ENCODE measurements around the gene ZDHHC17.

ZDHHC17 gene

GRCh38 chr12:76820888-76821482, 57.1 kb downstream of the ZDHHC17 start:
- peak; percentile 38 for DNase-seq (ENCODE audit: low spot score)

- DNase-seq (ENCODE audit: low spot score): no peak
Measured at GRCh38 chr12:76830436-76830835, 66.5 kb downstream of the ZDHHC17 start.

GRCh38 chr12:76836633-76837032, 72.7 kb downstream of the ZDHHC17 start:
- no peak for DNase-seq (ENCODE audit: low spot score)

GRCh38 chr12:76847260-76847659, 83.3 kb downstream of the ZDHHC17 start:
- no peak for DNase-seq (ENCODE audit: low spot score)

DNA sequence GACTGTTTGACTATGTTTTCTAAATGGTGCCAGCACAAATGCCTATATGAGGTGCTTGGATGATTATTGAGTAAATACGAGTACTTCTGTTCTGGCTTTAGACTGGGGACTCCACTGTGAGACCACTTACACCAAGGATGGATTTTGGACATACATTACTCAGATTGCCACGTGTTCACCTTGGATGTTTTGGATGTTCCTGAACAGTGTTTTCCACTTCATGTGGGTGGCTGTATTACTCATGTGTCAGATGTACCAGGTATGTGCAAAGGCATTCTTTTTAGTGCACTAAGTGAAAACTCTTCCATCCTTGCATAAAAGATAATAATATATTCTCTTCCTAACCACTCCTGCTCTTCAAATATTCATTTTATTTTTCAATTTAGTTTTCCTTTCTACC, 84.2 kb downstream of the ZDHHC17 start:
- no peak for DNase-seq (ENCODE audit: low spot score)

DNA sequence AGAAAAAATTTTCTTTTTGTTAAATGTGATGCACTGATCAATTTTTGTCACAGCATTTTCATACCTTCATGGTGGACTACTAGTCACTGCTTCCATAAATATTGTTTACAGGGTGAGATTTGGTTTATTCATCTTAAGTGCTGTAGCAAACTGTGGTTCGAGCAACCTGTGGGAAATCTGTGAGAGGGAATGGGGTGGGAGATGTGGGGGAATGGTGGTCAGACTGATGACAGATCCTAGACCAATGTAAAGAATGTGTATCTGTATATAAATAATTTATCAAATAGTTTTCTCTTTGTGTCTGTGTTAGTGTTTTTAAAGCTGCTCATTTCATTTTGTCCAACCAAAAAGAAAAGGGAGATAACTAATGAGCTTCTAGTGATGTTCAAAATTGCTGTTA, 88.2 kb downstream of the ZDHHC17 start:
- DNase-seq (ENCODE audit: low spot score): no peak

DNA sequence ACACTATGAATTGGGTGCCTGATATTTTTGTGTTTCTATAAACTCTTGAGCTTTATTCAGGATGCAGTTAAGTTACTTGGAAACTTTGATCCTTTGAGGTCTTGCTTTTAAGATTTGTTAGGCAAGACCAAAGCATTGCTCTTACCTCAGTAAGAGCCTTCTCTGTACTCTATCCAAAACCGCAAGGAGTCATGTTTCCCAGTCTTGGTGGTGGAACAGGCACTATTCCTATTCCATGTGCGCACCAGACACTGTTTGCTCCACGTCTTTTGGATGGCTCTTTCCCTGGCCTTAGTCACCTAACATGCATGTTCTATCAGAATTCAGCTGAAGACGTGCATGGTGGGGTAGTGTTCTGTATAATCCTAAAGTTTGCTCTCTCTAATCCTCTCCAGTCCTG, 91.4 kb downstream of the ZDHHC17 start:
- no peak for DNase-seq (ENCODE audit: low spot score)

DNA sequence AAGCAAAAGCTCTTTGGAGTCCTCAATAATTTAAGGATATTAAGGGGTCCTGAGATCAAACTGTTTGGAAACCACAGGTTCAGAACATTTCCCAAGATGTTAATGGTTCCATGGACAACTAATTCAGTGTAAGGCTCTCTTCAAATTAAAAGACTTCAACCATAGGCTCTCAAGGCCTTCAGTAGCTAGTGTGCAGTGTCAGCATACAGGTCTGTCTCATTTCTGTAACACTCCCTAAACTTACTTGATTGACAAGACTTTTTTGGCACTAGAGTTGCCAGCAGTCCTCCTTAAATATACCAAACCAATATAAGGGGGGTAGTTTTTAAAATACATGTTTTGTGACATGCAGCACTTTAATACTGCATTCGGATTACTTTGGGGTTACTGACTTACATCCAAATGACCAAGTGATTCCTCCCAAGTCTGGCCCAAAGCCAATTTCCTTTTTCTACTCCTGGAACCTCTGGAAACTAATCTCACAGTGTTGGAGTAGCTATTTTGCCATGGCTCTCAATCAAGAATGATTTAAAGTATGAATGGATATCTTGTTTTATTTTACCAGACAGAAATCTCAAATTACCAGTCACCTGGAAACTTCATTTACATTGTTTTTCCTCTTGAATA, 92.2 kb downstream of the ZDHHC17 start:
- no peak for DNase-seq (ENCODE audit: low spot score)

DNA sequence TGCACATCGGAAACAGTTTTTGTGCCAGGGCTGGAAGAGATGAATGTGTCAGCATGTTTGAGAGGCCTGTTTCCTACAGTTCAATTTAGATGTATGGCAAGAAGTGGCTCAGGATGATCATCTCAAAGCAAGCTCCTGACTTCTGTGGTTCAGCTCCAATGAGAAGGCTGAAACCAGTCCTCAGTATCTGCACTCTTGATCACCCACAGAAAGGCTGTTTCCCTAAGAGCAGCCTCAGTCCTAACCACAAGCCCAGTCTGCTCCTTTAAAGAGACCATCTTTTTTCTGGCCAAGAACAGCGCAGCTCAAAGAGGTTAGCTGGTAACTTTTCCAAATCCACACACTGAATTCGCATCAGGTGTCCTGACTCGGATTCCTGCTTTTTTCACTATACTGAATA, 95.7 kb downstream of the ZDHHC17 start:
- no peak for DNase-seq (ENCODE audit: low spot score)

DNA sequence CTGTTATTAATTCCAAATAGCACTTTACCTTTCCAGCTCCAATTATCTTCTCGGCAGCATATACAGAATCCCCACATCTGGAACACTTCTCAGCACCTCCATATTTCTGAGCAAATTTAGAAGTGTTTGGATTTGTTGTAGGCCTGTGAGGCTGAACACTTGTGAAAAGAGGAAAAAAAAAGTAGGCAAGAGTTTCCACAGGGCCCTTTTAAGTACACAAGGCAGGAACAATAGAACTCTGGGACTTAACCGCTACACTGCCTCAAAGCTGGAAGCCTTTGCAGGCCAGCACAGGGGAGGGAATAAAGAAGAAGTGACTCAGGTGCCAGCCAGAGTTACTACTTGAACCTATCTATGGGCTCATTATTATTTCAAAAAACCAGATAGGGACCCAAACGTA, 96.3 kb downstream of the ZDHHC17 start:
- no peak for DNase-seq (ENCODE audit: low spot score)

DNA sequence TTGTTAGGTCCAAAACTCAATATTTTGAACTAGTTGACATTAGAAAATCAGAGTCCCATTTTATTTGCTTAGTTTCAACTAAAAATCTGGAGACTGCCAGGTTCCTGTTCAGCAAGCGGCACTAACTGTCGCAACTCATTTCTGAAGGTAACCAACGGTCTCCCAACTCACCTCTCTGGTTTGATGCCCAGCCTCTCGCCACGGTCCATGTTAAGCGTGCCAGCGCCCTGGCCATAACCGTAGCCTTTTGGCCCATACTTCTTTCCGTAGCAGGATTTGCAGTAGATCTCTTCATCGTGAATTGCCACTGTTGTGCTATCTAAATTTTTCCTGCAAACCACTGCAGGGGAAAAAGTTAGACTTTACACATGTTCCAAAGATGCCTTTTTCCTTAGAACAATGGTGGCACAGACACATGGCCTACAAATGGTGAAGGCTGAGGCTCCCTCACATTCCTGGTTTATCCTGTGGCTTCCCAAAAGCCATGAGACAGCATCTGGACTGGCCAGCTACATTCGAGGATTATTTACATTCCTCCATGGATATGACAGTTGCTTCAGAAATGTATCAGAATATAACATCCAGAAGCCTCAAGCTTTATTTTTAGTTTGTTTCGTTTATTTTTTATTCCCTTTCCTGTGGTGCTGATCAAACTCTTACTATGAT, 99.2 kb downstream of the ZDHHC17 start:
- no peak for DNase-seq (ENCODE audit: low spot score)

DNA sequence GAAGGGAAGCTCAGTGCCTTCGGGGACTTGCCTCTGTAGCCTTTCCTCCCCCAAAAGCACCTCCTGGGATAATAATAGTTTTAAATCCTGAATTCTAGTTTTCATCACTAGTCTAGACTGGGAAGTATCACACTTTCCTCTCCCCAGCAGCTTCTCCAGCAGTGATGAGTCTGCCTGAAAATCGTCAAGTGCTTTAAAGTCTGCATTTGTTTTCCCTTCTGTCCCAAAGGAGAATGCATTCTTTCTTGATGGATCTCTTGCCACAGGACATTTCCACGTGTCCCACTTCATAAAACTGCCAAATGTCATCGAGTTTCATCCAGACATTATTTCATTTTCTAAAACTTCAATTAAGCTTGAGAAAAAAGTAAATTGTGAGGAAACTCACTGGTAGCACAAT, 99.9 kb downstream of the ZDHHC17 start:
- DNase-seq (ENCODE audit: low spot score): no peak

DNA sequence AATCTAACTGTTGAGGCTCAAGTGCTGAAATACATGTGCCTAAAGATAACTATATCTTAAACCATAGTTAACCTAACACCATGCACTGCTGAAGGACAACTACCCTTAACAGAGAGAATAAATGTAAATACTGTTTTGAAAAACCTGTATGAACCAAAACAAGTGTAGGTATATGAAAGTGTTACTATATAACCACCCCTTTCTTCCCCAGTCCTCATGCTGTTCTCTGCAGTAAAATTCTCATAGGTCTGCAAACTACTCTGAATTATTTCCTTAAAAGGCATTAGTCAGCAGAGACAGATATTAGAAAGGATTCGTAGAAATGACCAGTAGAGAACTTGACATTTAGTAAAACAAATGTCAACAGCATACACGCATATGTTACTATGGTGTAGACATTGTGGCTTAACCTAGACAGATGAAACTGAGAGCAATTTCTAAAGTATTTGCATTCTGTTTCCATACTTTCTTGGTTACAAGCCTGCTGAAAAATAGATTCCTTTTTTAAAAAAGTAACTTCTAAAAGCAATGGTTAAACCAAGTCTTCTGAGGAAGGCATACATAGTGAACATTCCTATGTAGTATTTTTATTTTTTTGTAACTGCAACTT, 101.0 kb downstream of the ZDHHC17 start:
- no peak for DNase-seq (ENCODE audit: low spot score)

DNA sequence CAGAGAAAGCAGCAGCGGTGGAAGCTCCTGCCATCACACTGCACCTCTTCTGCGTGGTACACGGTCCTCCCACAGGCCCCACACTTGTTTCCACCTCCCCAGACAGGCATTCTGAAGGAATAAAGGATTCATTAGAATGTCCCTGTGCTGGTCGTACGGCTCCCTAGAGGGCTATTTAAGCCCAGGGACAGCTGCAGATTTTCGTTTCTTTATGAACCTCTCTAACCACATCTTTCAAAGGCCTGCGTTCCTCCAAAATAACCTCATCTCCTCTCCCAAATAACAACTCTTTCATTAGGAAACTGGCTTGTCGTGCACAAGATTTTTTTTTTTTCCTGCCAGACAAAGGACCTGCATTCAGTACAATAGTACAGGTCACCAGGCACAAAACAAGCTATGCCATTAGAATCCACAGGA, 102.2 kb downstream of the ZDHHC17 start:
- DNase-seq (ENCODE audit: low spot score): no peak

DNA sequence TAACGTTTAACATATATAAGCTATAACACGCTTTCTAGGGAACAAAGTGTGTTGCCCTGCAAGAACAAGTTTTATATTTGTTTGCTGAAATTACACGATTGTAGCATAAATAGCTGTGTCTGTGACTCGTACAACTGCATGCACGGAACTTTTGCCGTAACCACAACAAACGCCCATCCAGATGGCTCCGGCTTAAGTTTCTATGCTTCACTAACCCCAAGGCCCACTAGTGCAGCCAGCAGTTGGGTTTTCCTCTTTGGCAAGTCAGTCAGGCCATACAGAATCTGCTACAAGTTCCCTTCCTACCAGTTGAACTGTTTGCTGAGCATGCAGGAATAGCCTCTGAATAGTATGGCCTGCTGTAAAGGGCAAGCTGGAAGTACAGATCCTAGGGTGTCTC, 102.8 kb downstream of the ZDHHC17 start:
- DNase-seq (ENCODE audit: low spot score): no peak

GRCh38 chr12:76871082-76871481, 107.2 kb downstream of the ZDHHC17 start:
- no peak for DNase-seq (ENCODE audit: low spot score)

DNA sequence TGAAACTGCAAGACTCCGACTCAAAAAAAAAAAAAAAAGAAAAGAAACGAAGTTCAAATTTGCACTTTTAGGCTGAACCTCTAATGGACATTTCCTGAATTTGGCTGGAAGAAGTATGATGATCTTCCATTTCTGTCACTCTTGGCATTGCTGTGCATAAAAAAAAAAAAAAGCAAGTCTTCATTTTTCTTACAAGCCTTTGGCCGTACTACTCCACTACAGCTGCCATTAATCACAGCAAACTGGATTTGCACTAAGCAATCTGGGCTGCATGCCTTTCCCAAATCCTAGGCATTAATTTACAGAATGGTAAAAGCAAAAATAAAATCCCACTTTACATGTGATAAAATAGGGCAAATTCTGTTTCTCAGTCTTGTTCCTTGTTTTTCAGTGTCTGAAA, 107.8 kb downstream of the ZDHHC17 start:
- DNase-seq (ENCODE audit: low spot score): no peak

DNA sequence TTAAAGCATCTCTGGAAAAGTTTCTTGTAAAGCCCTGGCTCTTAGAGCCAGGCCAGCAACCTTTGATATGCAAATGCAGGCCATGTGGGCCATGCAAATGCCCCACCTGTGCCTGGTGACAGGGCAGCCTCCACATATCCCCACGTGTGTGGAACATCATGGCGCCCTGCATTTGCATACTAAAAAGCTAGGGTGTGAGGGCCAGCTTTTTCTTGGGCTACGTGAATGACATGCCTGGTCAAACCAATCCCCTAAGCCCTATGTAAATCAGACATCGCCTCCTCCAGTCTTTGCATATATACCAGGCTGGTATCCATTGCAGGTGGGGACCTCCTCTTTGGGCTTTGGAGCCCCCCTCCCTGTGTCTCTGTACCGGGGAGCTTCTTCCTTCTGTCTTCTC, 108.5 kb downstream of the ZDHHC17 start:
- no peak for DNase-seq (ENCODE audit: low spot score)

DNA sequence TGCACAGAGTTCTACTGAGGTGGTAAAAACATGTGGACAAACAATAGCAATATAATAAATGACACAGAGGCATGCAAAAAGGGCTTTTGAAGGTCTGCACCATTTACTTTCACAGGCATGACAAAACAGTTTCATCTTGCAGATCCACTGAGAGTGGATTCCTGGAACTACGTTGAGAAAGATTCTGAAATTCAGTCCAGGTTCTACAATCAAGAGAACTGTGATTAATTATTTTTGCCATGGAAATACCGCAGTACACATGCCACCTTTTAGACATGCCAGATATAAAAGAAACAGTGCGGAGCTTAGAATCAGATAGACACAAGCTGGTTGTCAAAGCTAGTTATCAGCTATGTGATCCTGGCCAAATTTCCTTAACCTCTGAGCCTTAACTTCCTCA, 110.1 kb downstream of the ZDHHC17 start:
- no peak for DNase-seq (ENCODE audit: low spot score)

- no peak for DNase-seq (ENCODE audit: low spot score)
Measured at GRCh38 chr12:76874491-76875190, 110.7 kb downstream of the ZDHHC17 start.

GRCh38 chr12:76876696-76877229, 112.8 kb downstream of the ZDHHC17 start:
- no peak for DNase-seq (ENCODE audit: low spot score)
